Mesendoderm (in vitro differentiated cells): Measurements from ENCODE around the gene MBNL1.

Experiments
- DNase-seq: peaks from one replicate; pipeline ENCODE4 v3.0.0; 2013
- H2AK5ac ChIP-seq: 2 replicates; pipeline ENCODE4 v1.6.1; 2013; ENCODE audit warnings: low read length, inconsistent platforms
- H2BK120ac ChIP-seq: 2 replicates; pipeline ENCODE4 v1.6.1; 2013; ENCODE audit warnings: low read depth, mild to moderate bottlenecking, low read length, moderate library complexity, mixed read lengths
- H2BK15ac ChIP-seq: replicated peaks from 2 replicates; pipeline ENCODE4 v1.6.1; 2013; ENCODE audit warnings: low read depth, mild to moderate bottlenecking, moderate library complexity
- H2BK5ac ChIP-seq: 2 replicates; pipeline ENCODE4 v1.6.1; 2013; ENCODE audit warnings: low read length, inconsistent platforms
- H3K18ac ChIP-seq: 2 replicates; pipeline ENCODE4 v1.6.1; 2013; ENCODE audit warnings: mild to moderate bottlenecking, low read length, mixed read lengths
- H3K23ac ChIP-seq: one replicate; pipeline ENCODE4 v1.6.1; 2013; ENCODE audit warnings: low read length
- H3K27ac ChIP-seq: 2 replicates; pipeline ENCODE4 v1.5.1; 2013; ENCODE audit warnings: low read depth, mild to moderate bottlenecking, inconsistent platforms, low read length, moderate library complexity
- H3K27me3 ChIP-seq: 2 replicates; pipeline ENCODE4 v1.6.1; 2013; ENCODE audit warnings: low read length, control low read depth, mild to moderate bottlenecking, inconsistent platforms; ENCODE audit not compliant: insufficient read depth, poor library complexity
- H3K36me3 ChIP-seq: 2 replicates; pipeline ENCODE4 v1.6.1; 2013; ENCODE audit warnings: low read length, inconsistent platforms; ENCODE audit not compliant: control insufficient read depth, insufficient read depth
- H3K4ac ChIP-seq: one replicate; pipeline ENCODE4 v1.6.1; 2013; ENCODE audit warnings: low read depth, mild to moderate bottlenecking, low read length, moderate library complexity
- H3K4me1 ChIP-seq: 2 replicates; pipeline ENCODE4 v1.6.1; 2013; ENCODE audit warnings: low read depth, low read length, inconsistent platforms; ENCODE audit not compliant: control insufficient read depth
- H3K4me2 ChIP-seq: 2 replicates; pipeline ENCODE4 v1.6.1; 2013; ENCODE audit warnings: low read length
- H3K4me3 ChIP-seq: 2 replicates; pipeline ENCODE4 v1.5.1; 2013; ENCODE audit warnings: mild to moderate bottlenecking, low read length
- H3K56ac ChIP-seq: one replicate; pipeline ENCODE4 v1.6.1; 2013; ENCODE audit warnings: low read length
- H3K79me1 ChIP-seq: 2 replicates; pipeline ENCODE4 v1.6.1; 2013; ENCODE audit warnings: low read length, inconsistent platforms
- H3K79me2 ChIP-seq: 2 replicates; pipeline ENCODE4 v1.6.1; 2013; ENCODE audit warnings: mild to moderate bottlenecking, low read length; ENCODE audit not compliant: control insufficient read depth, insufficient read depth
- H3K9ac ChIP-seq: 2 replicates; pipeline ENCODE4 v1.6.1; 2013; ENCODE audit warnings: low read length, inconsistent platforms
- H4K5ac ChIP-seq: one replicate; pipeline ENCODE4 v1.6.1; 2013; ENCODE audit warnings: low read length
- H4K8ac ChIP-seq: one replicate; pipeline ENCODE4 v1.6.1; 2013; ENCODE audit warnings: low read depth, mild to moderate bottlenecking, control low read depth, low read length, moderate library complexity
- WGBS: extraction: QIAGEN DNeasy Blood & Tissue Kit; methylation state at CpG from one replicate; pipeline ENCODE4 v1.1.7; 2013; ENCODE audit warnings: low lambda C conversion rate, missing lambda C conversion rate; ENCODE audit not compliant: insufficient coverage; ENCODE audit errors: extremely low coverage; 5-methylcytosine and 5-hydroxymethylcytosine counted together

MBNL1 gene

DNA sequence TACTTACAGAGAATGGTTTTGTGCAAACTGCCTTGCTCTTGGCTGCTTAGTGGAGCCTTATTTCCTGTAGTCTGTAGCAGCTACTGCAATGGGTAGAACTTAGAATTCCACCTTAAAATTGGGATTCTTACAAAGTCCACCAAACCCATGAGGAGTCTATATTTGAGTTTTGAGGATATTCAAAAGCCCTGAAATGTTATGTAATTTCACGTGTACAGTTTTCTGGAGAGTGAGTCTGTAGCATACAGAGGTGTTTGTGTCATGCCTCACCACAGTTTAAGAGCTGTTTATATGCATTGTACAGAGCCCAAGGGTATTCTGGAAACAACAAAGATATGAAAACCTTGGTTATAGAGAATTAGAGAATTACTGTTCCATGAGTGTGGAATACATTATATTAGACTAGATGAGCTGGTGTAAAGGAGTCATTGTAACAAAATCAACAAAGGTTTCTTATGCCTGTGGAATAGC is 114.4 kb downstream of the MBNL1 start:
- no CpG with 5 or more reads among the region's 1 CpG for WGBS
- Histone ChIP-seq H2BK5ac (no peak overlapping the region), H3K18ac (no peak overlapping the region), H3K23ac (no peak overlapping the region), H3K79me1 (no peaks in the 10 kb centered on the region), H3K4me2 (no peak overlapping the region), H3K4me1 (no peaks in the 10 kb centered on the region), H3K4ac (no peak overlapping the region), H2BK120ac (no peak overlapping the region), H4K8ac (no peak overlapping the region), H2AK5ac (no peak overlapping the region), H3K36me3 (no peaks in the 10 kb centered on the region), H2BK15ac (no peak overlapping the region), H3K56ac (no peak overlapping the region), H3K9ac (no peak overlapping the region), H4K5ac (no peak overlapping the region), H3K79me2 (no peaks in the 10 kb centered on the region), H3K4me3 (no peak overlapping the region), H3K27ac (no peak overlapping the region), H3K27me3 (no peaks in the 10 kb centered on the region)
- DNase-seq = no peak

DNA sequence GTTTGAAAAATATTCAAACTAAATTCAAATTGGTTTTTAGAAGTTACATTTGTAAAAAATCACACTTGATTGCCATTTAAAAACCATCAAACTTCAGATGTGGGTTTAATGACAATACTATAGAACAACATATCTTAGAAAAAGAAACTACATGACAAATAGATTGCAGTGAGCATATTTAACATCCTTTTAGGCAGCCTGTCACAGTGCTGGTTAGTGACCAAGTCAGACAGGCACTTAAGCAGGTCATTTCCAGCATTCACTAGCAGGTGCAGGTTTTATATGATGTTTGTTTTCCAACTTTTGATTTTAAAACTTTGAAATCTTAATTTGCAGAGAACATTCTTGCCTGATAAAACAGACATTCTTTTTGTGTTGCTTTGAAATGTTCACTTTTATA is 115.7 kb downstream of the MBNL1 start:
- Histone ChIP-seq H3K9ac (no peak overlapping the region), H3K4ac (no peak overlapping the region), H4K5ac (no peak overlapping the region), H2BK15ac (no peak overlapping the region), H3K79me1 (no peaks in the 10 kb centered on the region), H2AK5ac (no peak overlapping the region), H3K4me1 (no peaks in the 10 kb centered on the region), H3K4me3 (no peak overlapping the region), H3K36me3 (no peaks in the 10 kb centered on the region), H3K79me2 (no peaks in the 10 kb centered on the region), H2BK5ac (no peak overlapping the region), H3K27ac (no peak overlapping the region), H2BK120ac (no peak overlapping the region), H3K18ac (no peak overlapping the region), H3K4me2 (no peak overlapping the region), H3K27me3 (no peaks in the 10 kb centered on the region), H4K8ac (no peak overlapping the region), H3K23ac (no peak overlapping the region), H3K56ac (no peak overlapping the region)
- no peak for DNase-seq

DNA sequence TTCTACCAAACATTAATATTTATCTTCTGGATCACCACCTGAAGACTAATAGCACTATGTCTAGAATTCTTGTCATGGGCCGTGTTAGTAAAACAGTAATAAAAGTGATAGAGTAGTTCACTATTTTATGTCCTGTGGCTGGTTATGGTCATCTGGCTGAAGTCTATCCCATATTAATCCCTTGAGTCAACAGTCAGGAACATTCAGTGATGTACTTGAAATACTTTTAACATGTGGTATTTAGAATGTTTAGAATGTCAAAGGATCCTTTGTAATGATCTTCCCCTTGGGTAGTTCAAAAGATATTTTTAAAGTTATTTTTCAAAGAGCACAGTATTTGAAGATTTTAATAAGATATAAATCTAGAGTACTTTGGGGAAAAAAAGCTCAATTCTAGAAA is 117.0 kb downstream of the MBNL1 start:
- no peak overlapping the region for H2BK120ac ChIP-seq
- H3K79me2 ChIP-seq = no peaks in the 10 kb centered on the region
- H3K79me1 ChIP-seq = no peaks in the 10 kb centered on the region
- H3K36me3 ChIP-seq = no peaks in the 10 kb centered on the region
- H3K18ac ChIP-seq = no peak overlapping the region
- no peak overlapping the region for H3K23ac ChIP-seq
- no peak overlapping the region for H3K9ac ChIP-seq
- H3K27ac ChIP-seq = no peak overlapping the region
- WGBS = no CpG with 5 or more reads among the region's 1 CpG
- H3K4me1 ChIP-seq = no peaks in the 10 kb centered on the region
- H2BK15ac ChIP-seq = no peak overlapping the region
- H3K56ac ChIP-seq = no peak overlapping the region
- DNase-seq = peak; percentile 14
- no peak overlapping the region for H3K4me2 ChIP-seq
- no peaks in the 10 kb centered on the region for H3K27me3 ChIP-seq
- no peak overlapping the region for H3K4me3 ChIP-seq
- H2BK5ac ChIP-seq = no peak overlapping the region
- H2AK5ac ChIP-seq = no peak overlapping the region
- no peak overlapping the region for H4K5ac ChIP-seq
- H4K8ac ChIP-seq = no peak overlapping the region
- H3K4ac ChIP-seq = no peak overlapping the region

DNA sequence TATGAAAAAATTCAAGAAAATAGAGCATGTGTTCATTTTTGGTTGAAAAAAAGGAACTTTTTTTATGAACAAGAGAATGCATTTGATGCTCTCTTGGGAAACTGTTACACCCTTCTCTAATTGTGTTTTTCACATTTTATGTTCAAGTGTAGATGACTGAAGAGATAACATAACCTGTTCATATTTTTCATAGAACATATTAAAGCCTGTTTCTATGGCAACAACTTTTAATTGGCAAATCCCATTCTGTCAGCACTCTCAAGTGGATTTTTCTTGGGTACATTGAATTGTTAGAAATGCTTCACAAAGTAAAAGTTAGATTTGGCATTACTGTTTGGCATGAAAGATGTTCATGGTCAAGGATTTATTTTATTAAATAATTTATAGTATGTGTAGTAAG is 117.5 kb downstream of the MBNL1 start:
- H3K18ac ChIP-seq = no peak overlapping the region
- H2BK5ac ChIP-seq = no peak overlapping the region
- no peaks in the 10 kb centered on the region for H3K79me1 ChIP-seq
- no peak overlapping the region for H3K4ac ChIP-seq
- H3K4me3 ChIP-seq = no peak overlapping the region
- no peaks in the 10 kb centered on the region for H3K79me2 ChIP-seq
- no peak overlapping the region for H4K5ac ChIP-seq
- H2BK120ac ChIP-seq = no peak overlapping the region
- no peaks in the 10 kb centered on the region for H3K27me3 ChIP-seq
- H2BK15ac ChIP-seq = no peak overlapping the region
- DNase-seq = no peak
- no peak overlapping the region for H3K23ac ChIP-seq
- no peak overlapping the region for H3K9ac ChIP-seq
- no peaks in the 10 kb centered on the region for H3K36me3 ChIP-seq
- no peak overlapping the region for H2AK5ac ChIP-seq
- H3K56ac ChIP-seq = no peak overlapping the region
- H3K27ac ChIP-seq = no peak overlapping the region
- H3K4me2 ChIP-seq = no peak overlapping the region
- H3K4me1 ChIP-seq = no peaks in the 10 kb centered on the region
- no peak overlapping the region for H4K8ac ChIP-seq

DNA sequence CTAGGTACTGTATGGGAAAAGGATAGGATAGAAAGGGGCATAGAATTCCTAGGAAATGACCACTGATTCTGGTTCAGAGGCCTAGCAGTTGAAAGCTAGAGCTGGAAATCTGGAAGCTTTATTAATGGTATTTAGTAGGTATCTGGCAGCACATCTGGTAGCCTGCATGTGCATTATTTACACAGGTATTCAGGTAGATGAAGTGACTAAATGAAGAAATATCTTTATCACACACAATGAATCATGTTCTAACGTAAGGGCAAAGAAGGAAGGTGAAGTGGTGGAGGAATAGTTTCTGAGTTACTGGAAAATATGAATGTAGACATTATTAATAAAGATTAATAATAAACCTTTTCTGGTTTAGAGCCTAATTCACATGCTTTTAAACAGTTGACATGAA is 119.9 kb downstream of the MBNL1 start:
- WGBS = no CpG with 5 or more reads among the region's 1 CpG
- no peak overlapping the region for H3K27ac ChIP-seq
- H4K8ac ChIP-seq = no peak overlapping the region
- no peak overlapping the region for H3K18ac ChIP-seq
- no peak overlapping the region for H3K4me3 ChIP-seq
- H2BK5ac ChIP-seq = no peak overlapping the region
- H3K23ac ChIP-seq = no peak overlapping the region
- no peak overlapping the region for H4K5ac ChIP-seq
- H3K27me3 ChIP-seq = no peaks in the 10 kb centered on the region
- no peaks in the 10 kb centered on the region for H3K79me1 ChIP-seq
- no peaks in the 10 kb centered on the region for H3K79me2 ChIP-seq
- no peak overlapping the region for H3K4me2 ChIP-seq
- H3K9ac ChIP-seq = no peak overlapping the region
- no peak overlapping the region for H3K4ac ChIP-seq
- no peak overlapping the region for H2BK15ac ChIP-seq
- no peak for DNase-seq
- no peaks in the 10 kb centered on the region for H3K36me3 ChIP-seq
- no peak overlapping the region for H3K56ac ChIP-seq
- H3K4me1 ChIP-seq = no peaks in the 10 kb centered on the region
- no peak overlapping the region for H2AK5ac ChIP-seq
- no peak overlapping the region for H2BK120ac ChIP-seq

DNA sequence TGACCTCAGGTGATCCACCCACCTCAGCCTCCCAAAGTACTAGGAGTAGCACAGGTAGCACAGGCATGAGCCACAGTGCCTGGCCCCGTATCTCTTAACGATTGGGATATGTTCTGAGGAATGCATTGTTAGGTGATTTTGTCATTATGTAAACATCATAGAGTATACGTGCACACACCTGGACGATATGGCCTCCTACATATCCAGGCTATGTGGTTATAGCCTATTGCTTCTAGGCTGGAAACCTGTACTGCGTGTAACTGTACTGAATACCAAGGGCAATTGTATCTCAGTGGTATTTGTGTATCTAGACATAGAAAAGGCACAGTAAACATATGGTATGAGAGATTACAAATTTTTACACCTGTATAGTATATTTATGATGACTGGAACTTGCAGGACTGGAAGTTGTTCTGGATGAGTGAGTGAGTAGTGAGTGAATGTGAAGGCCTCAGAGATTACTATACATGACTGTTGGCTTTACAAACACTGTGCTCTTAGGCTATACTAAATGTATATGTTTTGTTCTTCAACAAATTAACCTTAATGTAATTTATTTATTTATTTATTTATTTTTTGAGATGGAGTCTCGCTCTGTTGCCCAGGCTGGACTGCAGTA is 120.7 kb downstream of the MBNL1 start:
- Histone ChIP-seq H3K36me3 (no peaks in the 10 kb centered on the region), H3K18ac (no peak overlapping the region), H3K79me2 (no peaks in the 10 kb centered on the region), H2BK120ac (no peak overlapping the region), H2AK5ac (no peak overlapping the region), H3K23ac (no peak overlapping the region), H3K4ac (no peak overlapping the region), H3K4me2 (no peak overlapping the region), H3K56ac (no peak overlapping the region), H3K27ac (no peak overlapping the region), H3K79me1 (no peaks in the 10 kb centered on the region), H3K9ac (no peak overlapping the region), H4K5ac (no peak overlapping the region), H2BK5ac (no peak overlapping the region), H3K4me3 (no peak overlapping the region), H3K4me1 (no peaks in the 10 kb centered on the region), H4K8ac (no peak overlapping the region), H3K27me3 (no peaks in the 10 kb centered on the region), H2BK15ac (no peak overlapping the region)
- DNase-seq = no peak
- WGBS = no CpG with 5 or more reads among the region's 6 CpGs
